Progenitor cell of endocrine pancreas (in vitro differentiated cells): ENCODE data around the gene NHERF2. TPM values are rescaled to one million over a fixed set of nuclear protein-coding genes. Genes with fewer than 3 reads are reported as not detected.

Experiments used
- DNase-seq: peaks from one replicate; pipeline ENCODE4 v3.0.0; 2021; ENCODE audit warnings: low spot score; ENCODE audit not compliant: unreplicated experiment
- H3K27ac Mint-ChIP-seq: 2 replicates; pipeline ENCODE4 v1.8.0; 2021; ENCODE audit warnings: mild to moderate bottlenecking, moderate library complexity, mixed read lengths
- H3K27me3 Mint-ChIP-seq: 2 replicates; pipeline ENCODE4 v1.8.0; 2021; ENCODE audit warnings: mixed read lengths
- H3K36me3 Mint-ChIP-seq: 2 replicates; pipeline ENCODE4 v1.8.0; 2022; ENCODE audit warnings: mixed read lengths; ENCODE audit not compliant: insufficient read depth
- H3K4me1 Mint-ChIP-seq: 2 replicates; pipeline ENCODE4 v1.8.0; 2021; ENCODE audit warnings: low read depth, mixed read lengths
- H3K4me3 Mint-ChIP-seq: 2 replicates; pipeline ENCODE4 v1.8.0; 2021; ENCODE audit warnings: low read depth, mild to moderate bottlenecking, moderate library complexity, mixed read lengths
- H3K9me3 Mint-ChIP-seq: 2 replicates; pipeline ENCODE4 v1.8.0; 2021; ENCODE audit warnings: low read depth, mixed read lengths
- total RNA-seq: library from RNA; stranded (reverse); gene quantifications from 2 replicates; pipeline ENCODE4 v1.2.1, GENCODE V29; 2021
- TF ChIP-seq, protein P1 (sequence below): fragments of 200-600 bp; sonication (generic); IDR thresholded peaks from one replicate; pipeline ENCODE4 v1.5.0; 2021; ENCODE audit warnings: antibody characterized with exemption, mild to moderate bottlenecking; ENCODE audit not compliant: unreplicated experiment

NHERF2 gene
- total RNA-seq, 1 donor from 2014 or later = 8.4 TPM

DNA sequence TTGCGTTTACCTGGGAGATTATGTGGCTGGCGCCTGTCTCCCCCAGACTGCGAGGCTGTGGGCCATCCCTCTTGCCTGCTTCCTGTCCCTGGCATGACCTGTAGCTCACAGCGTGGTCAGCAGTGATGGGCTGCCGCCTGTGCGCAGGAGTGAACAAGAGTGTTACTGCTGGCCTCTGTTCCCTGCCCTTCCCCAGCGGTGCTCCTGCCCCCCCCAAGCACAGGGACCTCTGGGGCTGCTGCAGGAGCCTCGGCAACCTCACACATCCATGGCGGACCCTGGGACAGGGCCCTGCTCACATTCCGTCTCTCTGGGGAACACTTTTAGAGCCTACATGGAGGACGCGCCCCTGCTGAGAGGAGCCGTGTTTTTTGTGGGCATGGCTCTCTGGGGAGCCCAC, 31.7 kb downstream of the NHERF2 start:
- TF ChIP-seq, protein P1, sequence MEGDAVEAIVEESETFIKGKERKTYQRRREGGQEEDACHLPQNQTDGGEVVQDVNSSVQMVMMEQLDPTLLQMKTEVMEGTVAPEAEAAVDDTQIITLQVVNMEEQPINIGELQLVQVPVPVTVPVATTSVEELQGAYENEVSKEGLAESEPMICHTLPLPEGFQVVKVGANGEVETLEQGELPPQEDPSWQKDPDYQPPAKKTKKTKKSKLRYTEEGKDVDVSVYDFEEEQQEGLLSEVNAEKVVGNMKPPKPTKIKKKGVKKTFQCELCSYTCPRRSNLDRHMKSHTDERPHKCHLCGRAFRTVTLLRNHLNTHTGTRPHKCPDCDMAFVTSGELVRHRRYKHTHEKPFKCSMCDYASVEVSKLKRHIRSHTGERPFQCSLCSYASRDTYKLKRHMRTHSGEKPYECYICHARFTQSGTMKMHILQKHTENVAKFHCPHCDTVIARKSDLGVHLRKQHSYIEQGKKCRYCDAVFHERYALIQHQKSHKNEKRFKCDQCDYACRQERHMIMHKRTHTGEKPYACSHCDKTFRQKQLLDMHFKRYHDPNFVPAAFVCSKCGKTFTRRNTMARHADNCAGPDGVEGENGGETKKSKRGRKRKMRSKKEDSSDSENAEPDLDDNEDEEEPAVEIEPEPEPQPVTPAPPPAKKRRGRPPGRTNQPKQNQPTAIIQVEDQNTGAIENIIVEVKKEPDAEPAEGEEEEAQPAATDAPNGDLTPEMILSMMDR = no peak
- no peaks in the 10 kb centered on the region for H3K9me3 Mint-ChIP-seq
- no peak for DNase-seq
- H3K4me3 Mint-ChIP-seq = no peak overlapping the region
- peaks cover 6% of the 10 kb centered on the region for H3K36me3 Mint-ChIP-seq
- H3K27ac Mint-ChIP-seq = no peak overlapping the region
- H3K27me3 Mint-ChIP-seq = no peaks in the 10 kb centered on the region
- no peaks in the 10 kb centered on the region for H3K4me1 Mint-ChIP-seq

DNA sequence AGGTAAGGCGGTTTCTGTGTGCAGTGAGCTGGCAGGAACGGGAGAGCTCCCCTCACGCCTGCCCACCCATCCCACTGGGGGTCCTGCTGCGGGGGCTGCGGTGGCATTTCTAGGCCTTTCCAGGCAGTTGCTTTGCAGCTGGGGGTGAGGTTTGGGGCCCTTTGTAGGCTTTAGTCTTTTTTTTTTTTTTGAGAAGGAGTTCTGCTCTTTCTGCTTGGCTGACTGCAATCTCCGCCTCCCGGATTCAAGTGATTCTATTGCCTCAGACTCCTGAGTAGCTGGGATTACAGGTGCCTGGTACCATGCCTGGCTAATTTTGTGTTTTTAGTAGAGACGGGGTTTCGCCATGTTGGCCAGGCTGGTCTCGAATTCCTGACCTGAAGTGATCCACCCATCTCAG, 32.2 kb downstream of the NHERF2 start:
- H3K9me3 Mint-ChIP-seq = no peaks in the 10 kb centered on the region
- H3K4me1 Mint-ChIP-seq = no peaks in the 10 kb centered on the region
- no peak overlapping the region for H3K27ac Mint-ChIP-seq
- TF ChIP-seq, protein P1 = no peak
- H3K36me3 Mint-ChIP-seq = peaks cover 6% of the 10 kb centered on the region
- H3K4me3 Mint-ChIP-seq = no peak overlapping the region
- no peak for DNase-seq
- no peaks in the 10 kb centered on the region for H3K27me3 Mint-ChIP-seq

DNA sequence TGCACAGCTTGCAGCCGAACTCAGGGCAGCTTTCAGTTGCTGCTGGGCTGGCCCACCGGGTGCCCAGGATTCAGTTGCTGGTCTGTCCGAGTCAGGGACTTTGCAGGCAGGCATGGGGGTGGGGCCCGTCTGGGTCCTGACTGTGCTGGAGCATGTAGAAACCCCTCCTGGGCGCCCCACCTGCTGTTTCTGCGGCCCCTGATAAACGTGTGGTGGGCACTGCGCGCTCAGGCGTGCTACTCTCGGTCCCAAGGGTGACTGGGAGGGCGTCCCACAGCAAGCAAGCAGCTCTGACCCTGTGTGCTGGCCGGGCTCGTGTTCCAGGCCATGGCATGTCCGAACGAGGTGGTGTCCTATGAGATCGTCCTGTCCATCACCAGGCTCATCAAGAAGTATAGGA, 33.6 kb downstream of the NHERF2 start:
- Mint-ChIP-seq H3K4me1 (no peaks in the 10 kb centered on the region), H3K9me3 (no peaks in the 10 kb centered on the region), H3K36me3 (peaks cover 6% of the 10 kb centered on the region), H3K27me3 (no peaks in the 10 kb centered on the region), H3K27ac (no peak overlapping the region), H3K4me3 (no peak overlapping the region)
- TF ChIP-seq, protein P1 = no peak
- DNase-seq = no peak

DNA sequence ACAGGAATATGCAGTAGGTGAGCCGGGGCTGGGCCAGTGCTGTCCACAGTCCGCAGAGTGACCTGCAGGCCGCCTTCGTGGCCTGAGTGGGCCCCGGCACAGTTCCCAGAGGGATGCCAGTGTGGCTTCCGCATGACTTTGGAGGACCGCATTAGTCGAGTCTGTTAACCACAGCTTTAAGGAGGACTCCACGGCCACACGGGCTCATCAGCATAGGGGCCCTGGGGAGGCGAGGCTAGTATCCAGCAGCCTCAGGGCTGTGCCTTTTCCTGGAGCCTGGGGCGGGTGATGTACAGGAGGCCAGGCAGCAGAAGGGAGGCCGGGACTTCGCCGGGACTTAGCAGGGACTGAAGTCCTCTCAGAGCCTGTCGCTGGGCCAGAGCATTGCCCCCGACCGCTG, 34.3 kb downstream of the NHERF2 start:
- no peak overlapping the region for H3K4me3 Mint-ChIP-seq
- TF ChIP-seq, protein P1 = no peak
- no peak overlapping the region for H3K27ac Mint-ChIP-seq
- no peak for DNase-seq
- no peaks in the 10 kb centered on the region for H3K27me3 Mint-ChIP-seq
- no peaks in the 10 kb centered on the region for H3K9me3 Mint-ChIP-seq
- H3K36me3 Mint-ChIP-seq = peaks cover 10% of the 10 kb centered on the region
- H3K4me1 Mint-ChIP-seq = no peaks in the 10 kb centered on the region

DNA sequence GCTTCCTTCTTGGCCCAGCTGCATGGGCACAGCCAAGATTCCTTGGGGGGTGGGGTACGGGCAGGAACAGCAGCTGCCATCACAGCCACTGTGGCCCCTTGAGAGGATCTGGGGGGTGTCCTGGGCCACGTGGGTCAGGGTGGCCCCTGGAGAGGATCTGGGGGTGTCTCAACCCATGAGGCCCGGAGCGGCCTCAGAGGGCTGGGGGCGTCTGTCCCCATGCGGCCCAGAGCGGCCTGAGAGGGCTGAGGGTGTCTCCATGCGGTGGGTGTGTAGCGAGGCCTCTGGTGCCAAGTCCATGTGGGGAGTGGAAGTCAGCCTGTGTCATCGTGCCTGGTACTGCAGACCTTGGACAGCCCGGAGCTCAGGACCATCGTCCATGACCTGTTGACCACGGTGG, 34.8 kb downstream of the NHERF2 start:
- H3K27me3 Mint-ChIP-seq = no peaks in the 10 kb centered on the region
- H3K36me3 Mint-ChIP-seq = peaks cover 12% of the 10 kb centered on the region
- H3K4me1 Mint-ChIP-seq = no peaks in the 10 kb centered on the region
- TF ChIP-seq, protein P1 = no peak
- no peaks in the 10 kb centered on the region for H3K9me3 Mint-ChIP-seq
- H3K27ac Mint-ChIP-seq = no peak overlapping the region
- DNase-seq = no peak
- H3K4me3 Mint-ChIP-seq = no peak overlapping the region
